ENCODE results near the gene NAV2.

Gene NAV2

DNA sequence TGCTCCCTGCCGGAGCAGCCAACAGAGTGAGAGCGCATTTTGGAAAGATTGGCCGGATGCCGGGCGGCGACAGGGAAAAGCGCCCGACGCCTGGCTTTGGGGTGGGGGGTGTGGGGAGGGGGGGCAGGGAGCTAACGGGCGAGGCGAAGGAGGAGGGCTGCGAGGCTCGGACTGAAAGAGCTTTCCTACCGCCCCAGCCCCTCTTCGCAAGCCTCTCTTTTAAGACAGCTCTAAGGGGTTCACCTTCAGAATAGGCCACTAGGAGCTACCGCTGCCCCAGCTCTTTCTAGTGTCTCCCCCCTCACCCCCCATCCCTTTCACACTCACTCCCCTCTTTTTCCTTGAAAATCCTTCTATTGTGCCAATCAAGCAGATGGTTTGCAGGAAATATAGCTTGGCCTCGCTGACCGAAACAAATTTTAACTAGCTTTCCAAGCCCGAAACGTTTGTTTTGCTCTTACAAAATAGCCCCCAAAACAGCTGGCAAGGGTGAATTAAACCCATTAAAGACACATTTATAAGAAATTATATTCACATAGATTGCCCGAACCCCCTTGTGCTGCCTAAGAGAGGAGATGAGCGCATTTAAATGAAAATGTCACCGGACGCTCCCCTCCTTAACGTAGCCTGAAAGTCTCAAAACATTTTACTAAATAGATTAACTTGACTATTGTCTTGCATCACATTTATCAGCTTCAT lies 451.3 kb downstream of the NAV2 start:
- in situ Hi-C loops (cut with HindIII; ENCODE audit: low pct_unique_long_range_greater_than_20kb, low sequenced_read_pairs): no loop called here
- no peak for TF ChIP-seq JUND (IDR thresholded peaks at IDR 0.05; ENCODE audit: low read depth)
- DNase-seq (ENCODE audit: low read depth in 1 of 2, low spot score in 1 of 2): no peak

Measured in T47D (cell line).